B cell (primary cell): ENCODE results near the gene EFHD2.

Source experiments
- CTCF ChIP-seq: fragments of 200-600 bp; IDR thresholded peaks from one replicate; pipeline ENCODE4 v1.8.0; 2022; ENCODE audit warnings: antibody characterized with exemption, mild to moderate bottlenecking
- EZH2 ChIP-seq: IDR thresholded peaks from 2 replicates; pipeline ENCODE4 v1.6.1; 2012; ENCODE audit warnings: borderline replicate concordance, low read depth, mild to moderate bottlenecking, moderate library complexity, low read length; ENCODE audit not compliant: insufficient read depth, poor library complexity, severe bottlenecking

- TF ChIP-seq CTCF (no peak), EZH2 (no peak)
These were observed 17.6 kb downstream of the EFHD2 start for GRCh38 chr1:15427280-15427666.
